Right atrium auricular region (tissue), 2 donors: ENCODE data around the gene ZBTB16. TPM values are rescaled to one million over a fixed set of nuclear protein-coding genes. Genes with fewer than 3 reads are reported as not detected.

Experiments
- DNase-seq: peaks from one replicate; pipeline ENCODE4 v3.0.0-alpha.2; 2019; ENCODE audit warnings: low spot score
- H3K27ac ChIP-seq, 2 donors: fragments of 200-600 bp; sonication (generic); 1 replicate in 1 of 2; 2 replicates in 1 of 2; pipeline ENCODE4 v1.5.1; 2016 to 2019
- H3K27me3 ChIP-seq, 2 donors: fragments of 200-600 bp; sonication (generic); one replicate each; pipeline versions ENCODE4 v1.5.1 to v1.6.0; 2017 to 2019
- H3K36me3 ChIP-seq: fragments of 200-600 bp; sonication (generic); one replicate; pipeline ENCODE4 v1.5.1; 2016
- H3K4me1 ChIP-seq, 2 donors: fragments of 200-600 bp; sonication (generic); one replicate each; pipeline versions ENCODE4 v1.5.1 to v1.6.0; 2017 to 2019
- H3K4me3 ChIP-seq, 2 donors: fragments of 200-600 bp; sonication (generic); 1 replicate in 1 of 2; 2 replicates in 1 of 2; pipeline ENCODE4 v1.5.1; 2017 to 2019; ENCODE audit warnings: mild to moderate bottlenecking in 1 of 2, moderate library complexity in 1 of 2
- H3K9me3 ChIP-seq, 2 donors: fragments of 200-600 bp; sonication (generic); one replicate each; pipeline ENCODE4 v1.5.1; 2019
- CTCF ChIP-seq, 2 donors: fragments of 200-600 bp; sonication (generic); IDR thresholded peaks; one replicate each; pipeline ENCODE4 v1.5.1; 2019; ENCODE audit warnings: antibody characterized with exemption in 2 of 2
- total RNA-seq, 2 donors: library from RNA; depleted of rRNA; stranded (reverse); fragments of >200 nt; gene quantifications; one replicate each; pipeline ENCODE4 v1.1.0, GENCODE V29; 2016

ZBTB16 gene
- total RNA-seq, result 100 to 1,000 TPM in 1 of 2 donors, 10 to 100 TPM in 1; 65.5 to 101 TPM

DNA sequence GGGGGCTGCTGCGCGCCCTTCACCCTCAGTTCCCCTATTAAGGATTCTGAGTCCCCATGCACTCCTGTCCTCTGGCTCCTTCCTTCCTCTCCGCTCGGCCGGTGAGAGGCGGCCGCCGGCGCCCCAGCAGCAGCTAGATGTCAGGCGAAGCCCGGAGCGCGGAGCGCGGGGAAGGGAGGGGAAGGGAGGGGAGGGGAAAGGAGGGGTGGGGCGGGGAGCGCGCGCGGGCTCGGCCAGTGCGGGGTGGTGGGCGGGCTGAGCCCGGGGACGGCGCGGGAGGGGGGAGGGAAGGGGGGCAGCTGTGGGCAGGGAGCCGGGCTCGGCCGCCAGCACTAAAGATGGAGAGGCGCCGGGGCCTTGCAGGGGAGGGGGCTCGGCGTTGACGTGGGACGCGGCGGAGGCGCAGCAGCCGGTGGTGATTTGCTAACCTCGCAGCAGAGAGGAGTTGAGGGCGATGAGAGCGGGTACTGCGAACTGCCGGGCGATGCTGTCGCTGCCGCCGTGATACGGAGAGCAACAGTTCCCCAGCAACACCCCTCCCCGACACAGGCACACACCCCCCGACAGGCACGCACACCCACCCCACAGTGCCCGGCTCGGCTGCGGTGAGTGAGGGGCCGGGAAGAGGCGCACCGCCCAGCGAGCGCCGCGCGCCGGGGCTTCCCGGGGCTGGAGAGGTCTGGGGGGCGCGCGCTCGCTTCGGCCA, at the start of gene ZBTB16:
Gene ZBTB16, plus strand, starts transcription at position 434 of the 706 bp plus-strand sequence. CDS start 3,590 bp downstream, outside the sequence.
- H3K4me1 ChIP-seq, result peaks cover 0 to 51% of the 10 kb centered on the region in 2 donors
- TF ChIP-seq CTCF (IDR thresholded peaks at IDR 0.05), result peak in 1 of 2 donors; percentile 80
- peak within 1 kb of the TSS; percentile 100 for H3K27ac ChIP-seq
- no peaks in the 10 kb centered on the region for H3K9me3 ChIP-seq
- peak; percentile 93 for DNase-seq
- peaks cover 39% of the 10 kb centered on the region for H3K36me3 ChIP-seq
- H3K4me3 ChIP-seq, result peak within 1 kb of the TSS; percentile 84 to 97
- H3K27me3 ChIP-seq, result no peaks in the 10 kb centered on the region

DNA sequence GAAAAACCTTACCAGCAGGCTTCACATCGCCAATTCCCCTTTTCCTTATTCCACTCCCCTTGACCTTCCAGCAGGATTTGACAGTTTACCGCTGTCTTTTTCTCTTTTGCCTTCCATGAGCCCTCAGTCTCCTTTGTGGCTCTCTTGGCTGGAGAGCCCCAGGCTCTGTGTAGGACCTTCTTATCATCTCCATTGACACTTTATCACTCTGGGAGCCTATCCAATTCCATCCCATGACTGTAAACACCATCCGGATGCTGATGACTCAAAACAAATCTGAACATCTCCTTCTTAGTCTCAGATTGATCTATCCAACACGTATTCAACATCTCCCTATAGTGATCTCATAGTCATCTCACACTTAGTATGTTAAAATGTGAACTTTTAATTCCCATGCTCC, 48.6 kb upstream of the ZBTB16 start:
- TF ChIP-seq CTCF (IDR thresholded peaks at IDR 0.05), result no peak
- no peaks in the 10 kb centered on the region for H3K9me3 ChIP-seq
- H3K36me3 ChIP-seq, result no peaks in the 10 kb centered on the region
- H3K4me3 ChIP-seq, result no peak overlapping the region
- H3K27me3 ChIP-seq, result no peaks in the 10 kb centered on the region
- H3K27ac ChIP-seq, result no peak overlapping the region
- no peaks in the 10 kb centered on the region for H3K4me1 ChIP-seq
- DNase-seq, result no peak

DNA sequence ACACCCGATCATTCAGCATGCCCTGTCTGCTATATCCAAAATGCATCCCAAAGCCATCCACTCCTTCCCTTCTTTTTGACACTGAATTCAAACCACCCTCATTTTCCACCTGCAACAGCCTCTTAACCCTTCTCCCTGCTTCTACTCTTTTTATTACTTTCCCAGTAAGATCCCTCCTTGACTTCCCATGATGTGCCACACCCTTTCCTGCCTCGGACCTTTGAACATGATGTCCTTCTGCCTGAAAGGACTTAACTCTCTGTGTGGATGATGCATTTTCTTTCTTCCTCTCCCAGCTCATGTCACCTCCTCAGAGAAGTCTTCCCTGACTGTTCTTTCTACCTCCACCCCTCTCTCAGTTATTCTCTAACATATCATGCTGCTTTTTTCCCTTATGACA, 48.1 kb upstream of the ZBTB16 start:
- no peaks in the 10 kb centered on the region for H3K9me3 ChIP-seq
- DNase-seq, result no peak
- no peaks in the 10 kb centered on the region for H3K36me3 ChIP-seq
- TF ChIP-seq CTCF (IDR thresholded peaks at IDR 0.05), result no peak
- no peak overlapping the region for H3K27ac ChIP-seq
- no peak overlapping the region for H3K4me3 ChIP-seq
- H3K27me3 ChIP-seq, result no peaks in the 10 kb centered on the region
- no peaks in the 10 kb centered on the region for H3K4me1 ChIP-seq

DNA sequence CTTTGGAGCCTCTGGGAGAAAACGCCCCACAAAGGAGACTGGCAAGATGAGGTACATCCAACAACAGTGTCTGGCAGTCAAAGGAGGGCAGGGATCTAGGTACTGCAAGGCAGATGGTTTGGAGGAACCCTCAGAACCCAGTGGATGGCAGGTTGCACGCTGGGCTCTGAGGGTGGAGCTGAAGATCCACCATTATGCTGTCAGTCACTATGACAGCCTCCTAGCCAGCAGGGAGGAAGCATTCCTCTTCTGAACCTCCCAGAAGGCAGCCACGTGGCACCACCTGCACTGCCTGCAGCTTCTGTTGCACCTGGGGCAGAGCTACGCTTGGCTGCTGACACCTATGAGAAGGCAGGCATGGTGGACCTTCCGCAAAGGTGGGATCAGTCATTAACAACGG, 44.4 kb upstream of the ZBTB16 start:
- Histone ChIP-seq H3K27me3 (no peaks in the 10 kb centered on the region), H3K27ac (no peak overlapping the region), H3K36me3 (no peaks in the 10 kb centered on the region), H3K4me3 (no peak overlapping the region), H3K4me1 (no peaks in the 10 kb centered on the region), H3K9me3 (no peaks in the 10 kb centered on the region)
- TF ChIP-seq CTCF (IDR thresholded peaks at IDR 0.05), result no peak
- no peak for DNase-seq

DNA sequence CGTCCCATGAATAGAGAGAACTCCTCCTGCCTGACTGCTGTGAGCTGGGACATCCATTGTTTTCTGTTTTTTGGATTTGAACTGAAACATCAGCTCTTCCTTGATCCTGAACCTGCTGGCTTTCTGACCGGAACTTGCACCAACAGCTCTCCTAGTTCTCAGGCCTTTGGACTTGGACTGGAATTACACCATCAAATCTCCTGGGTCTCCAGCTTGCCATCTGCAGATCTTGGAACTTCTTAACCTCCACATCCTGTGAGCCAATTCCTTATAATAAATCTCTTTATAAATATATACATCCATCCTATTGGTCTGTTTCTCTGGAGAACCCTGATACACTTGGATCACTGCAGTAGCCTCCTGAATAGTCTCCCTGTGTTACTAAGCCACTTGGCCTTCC, 42.5 kb upstream of the ZBTB16 start:
- no peak for TF ChIP-seq CTCF (IDR thresholded peaks at IDR 0.05)
- H3K36me3 ChIP-seq, result no peaks in the 10 kb centered on the region
- H3K27me3 ChIP-seq, result no peaks in the 10 kb centered on the region
- H3K27ac ChIP-seq, result no peak overlapping the region
- no peaks in the 10 kb centered on the region for H3K9me3 ChIP-seq
- DNase-seq, result no peak
- no peaks in the 10 kb centered on the region for H3K4me1 ChIP-seq
- no peak overlapping the region for H3K4me3 ChIP-seq

DNA sequence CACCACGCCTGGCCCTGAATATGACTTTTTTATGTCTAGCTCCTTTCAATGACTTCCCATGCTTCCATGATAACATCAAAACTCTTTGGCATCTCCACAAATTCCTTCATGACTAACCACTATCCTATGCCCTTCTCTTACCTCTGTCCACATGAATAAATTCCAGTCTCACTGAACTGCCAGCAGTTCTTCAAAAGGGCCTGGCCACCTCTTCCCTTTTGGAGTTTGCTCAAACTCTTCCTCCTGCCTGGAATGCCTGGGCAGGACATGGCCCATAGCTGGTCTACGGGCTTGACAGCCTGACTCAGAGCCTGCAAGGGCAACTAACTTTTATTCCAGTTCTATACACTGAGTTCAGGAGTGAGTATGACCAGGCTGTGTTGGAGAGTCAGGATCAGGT, 41.8 kb upstream of the ZBTB16 start:
- Histone ChIP-seq H3K9me3 (no peaks in the 10 kb centered on the region), H3K27me3 (no peaks in the 10 kb centered on the region), H3K27ac (no peak overlapping the region), H3K4me1 (no peaks in the 10 kb centered on the region), H3K36me3 (no peaks in the 10 kb centered on the region), H3K4me3 (no peak overlapping the region)
- TF ChIP-seq CTCF (IDR thresholded peaks at IDR 0.05), result no peak
- DNase-seq, result no peak
